HG02884 (cell line): ENCODE measurements around the gene SPRED1.
A peak's percentile ranks its signal among the peaks of the same experiment; 100 is the strongest.

Experiments
- ATAC-seq: cut with Tn5 transposase; IDR thresholded peaks from one replicate; pipeline ENCODE4 v1.9.1; 2021; ENCODE audit warnings: mild to moderate bottlenecking, moderate library complexity; ENCODE audit not compliant: unreplicated experiment

The SPRED1 gene

DNA sequence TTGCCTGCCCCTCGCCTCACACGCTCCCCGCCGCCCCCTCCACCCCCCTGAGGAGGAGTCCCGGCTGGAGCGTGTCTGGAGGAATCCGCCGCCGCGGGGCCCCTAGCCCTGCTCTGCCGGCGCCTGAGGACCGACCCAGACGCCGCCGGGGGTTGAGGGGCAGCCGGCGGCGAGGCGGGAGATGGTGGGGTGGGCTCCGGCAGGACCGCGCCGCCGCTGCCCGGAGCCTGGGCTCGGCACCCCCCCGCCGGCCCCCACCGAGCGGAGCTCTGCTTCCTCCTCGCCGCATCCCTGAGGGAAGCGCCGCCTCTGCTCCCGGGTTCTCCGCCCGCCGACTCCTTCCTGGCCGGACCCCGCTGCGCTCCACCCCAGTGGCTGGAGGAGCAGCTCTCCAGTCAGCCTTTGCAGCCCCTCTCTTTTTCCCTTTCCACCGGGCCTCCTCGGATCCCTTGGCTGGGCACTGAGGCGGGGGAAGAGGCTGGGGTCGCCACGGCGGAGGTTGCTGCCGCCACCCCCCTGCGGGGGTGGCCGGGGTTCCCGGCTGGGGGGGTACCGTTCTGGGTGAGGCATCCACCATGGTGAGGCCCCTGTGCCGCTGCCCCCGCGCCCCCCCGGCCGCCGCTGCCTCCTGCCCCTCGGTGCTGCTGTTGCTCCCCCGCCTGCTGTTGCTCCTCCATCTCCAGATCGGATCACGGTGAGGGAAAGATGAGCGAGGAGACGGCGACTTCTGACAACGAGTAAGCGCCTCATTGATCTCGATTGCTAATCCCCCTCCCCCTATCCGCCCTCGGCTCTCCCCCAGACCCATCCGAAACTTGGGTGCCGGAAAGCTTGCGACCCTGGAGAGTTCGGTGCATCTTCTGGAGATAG lies at the start of gene SPRED1:
TSS of gene SPRED1 (plus strand) at position 356 of the 870 bp plus-strand sequence. CDS start at position 706, 350 bp downstream.
- peak; percentile 10 for ATAC-seq

DNA sequence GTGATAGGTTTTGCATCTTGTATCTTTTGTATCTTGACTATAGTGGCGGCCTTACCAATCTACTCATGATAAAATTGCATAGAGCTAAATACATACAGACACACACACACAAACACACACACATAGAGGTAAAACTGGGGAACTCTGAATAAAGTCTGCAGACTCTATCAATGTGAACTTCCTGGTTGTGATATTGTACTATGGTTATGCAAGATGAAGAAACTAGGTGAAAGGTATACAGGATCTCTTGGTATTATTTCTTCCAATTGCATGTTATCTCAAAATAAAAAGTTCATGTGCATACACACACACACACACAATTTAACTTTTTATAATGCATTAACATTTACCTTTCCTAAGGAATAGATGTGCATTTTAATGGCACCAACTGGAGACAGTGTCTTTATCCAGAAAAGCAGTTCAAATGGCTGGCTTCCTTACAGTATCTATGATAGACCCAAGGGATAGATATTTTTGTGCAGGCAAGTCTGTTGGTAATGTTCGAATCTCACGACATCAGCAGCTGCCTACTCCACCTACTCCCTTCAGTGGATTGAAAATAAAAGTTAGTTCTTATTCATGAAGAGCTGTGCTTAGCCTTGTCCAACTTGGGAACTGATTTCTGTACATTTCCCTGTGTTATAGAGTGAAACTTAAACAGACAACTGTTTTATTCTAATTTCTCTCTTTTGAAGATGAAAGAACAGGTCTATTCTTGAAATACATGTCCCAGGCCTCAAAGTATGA lies 46.9 kb upstream of the SPRED1 start:
- ATAC-seq: no peak

DNA sequence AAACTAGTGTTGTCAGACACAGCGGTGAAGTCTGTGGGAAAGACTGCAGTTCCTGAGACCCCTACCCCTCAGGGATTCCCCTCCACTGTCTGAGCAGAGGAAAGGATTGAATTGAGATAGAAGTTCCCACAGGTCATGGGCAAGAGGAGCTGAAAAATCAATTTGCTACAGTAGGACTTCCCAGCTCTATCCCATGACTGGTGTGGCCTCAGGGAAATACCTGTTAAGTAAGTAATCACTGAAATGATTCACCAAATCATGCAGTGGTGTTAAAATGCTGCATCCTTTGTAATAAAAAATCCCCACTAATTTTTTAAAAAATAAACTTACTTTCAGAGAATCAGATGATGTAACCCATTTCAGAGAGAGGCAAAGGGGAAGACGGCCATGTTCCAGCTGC lies 45.0 kb upstream of the SPRED1 start:
- ATAC-seq: no peak

DNA sequence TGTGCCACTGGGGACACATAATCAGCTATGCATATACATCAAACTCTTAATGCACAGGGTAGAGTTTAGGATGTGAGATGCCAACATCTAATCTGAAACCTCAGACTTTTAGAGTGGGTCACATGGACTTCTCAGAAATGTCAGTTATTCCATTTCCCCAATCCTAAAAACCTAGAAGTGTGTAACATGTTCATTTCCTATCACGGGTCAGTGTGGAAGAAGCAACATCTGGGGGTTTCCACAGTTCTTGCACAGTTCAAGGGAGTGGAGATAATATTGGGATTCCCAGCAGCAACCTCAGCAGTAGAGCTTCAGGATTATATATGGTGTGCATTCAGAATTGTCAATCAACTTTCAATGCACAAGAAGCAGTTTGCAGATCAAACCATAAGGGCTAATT lies 44.4 kb upstream of the SPRED1 start:
- ATAC-seq: no peak

DNA sequence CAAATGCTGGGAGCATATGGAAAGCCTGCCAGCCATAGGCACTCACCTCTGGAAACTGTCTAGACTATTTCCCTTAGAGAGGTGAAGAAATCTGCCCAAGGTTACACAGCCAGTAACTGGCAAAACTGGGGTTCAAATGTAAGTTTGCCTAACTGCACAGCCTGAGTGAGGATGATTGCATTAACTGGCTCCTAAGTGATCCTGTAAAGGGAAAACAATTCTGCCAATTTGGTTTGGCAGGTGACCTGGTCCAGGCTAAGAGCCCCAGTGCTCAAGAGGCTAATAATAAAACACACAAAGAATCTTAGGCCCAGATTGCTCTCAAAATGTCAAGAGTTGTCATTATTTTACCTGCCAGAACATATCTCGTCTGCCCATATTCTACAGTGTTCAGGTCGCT lies 43.9 kb upstream of the SPRED1 start:
- ATAC-seq: no peak

DNA sequence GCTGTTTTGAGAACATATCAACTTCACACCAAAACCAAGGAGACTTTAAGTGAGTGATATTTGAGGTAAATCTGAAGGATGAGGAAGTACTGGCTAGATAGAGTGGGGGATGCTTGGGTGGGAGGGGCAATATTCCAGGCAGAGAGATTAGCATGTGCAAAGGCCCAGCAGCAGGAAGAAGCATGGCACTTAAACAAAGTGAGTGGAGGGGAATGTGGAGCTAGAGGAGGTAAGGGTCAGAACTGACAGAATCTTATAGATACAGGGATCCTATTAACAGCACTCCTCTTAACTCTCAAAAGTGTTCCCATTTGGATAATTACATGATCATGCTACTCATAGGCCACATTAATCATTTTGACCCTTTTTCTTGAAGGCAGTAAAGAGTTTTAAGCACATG lies 41.4 kb upstream of the SPRED1 start:
- no peak for ATAC-seq

DNA sequence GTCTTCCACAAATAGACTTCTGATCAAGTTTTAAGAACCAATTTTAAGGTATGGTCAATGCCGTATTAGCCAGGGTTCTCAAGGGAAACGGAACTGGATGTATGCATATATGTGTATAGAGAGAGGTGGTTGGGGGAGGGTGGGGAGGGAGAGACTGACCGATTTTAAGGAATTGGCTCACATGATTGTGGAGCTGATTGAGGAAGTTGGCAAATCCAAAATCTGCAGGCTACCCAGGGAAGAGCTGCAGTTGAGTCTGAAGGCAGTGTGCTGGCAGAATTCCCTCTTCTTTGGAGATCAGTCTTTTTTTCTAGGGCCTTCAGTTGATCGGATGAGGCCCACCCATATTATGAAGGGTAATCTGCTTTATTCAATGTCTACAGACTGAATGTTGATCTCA lies 40.8 kb upstream of the SPRED1 start:
- no peak for ATAC-seq

DNA sequence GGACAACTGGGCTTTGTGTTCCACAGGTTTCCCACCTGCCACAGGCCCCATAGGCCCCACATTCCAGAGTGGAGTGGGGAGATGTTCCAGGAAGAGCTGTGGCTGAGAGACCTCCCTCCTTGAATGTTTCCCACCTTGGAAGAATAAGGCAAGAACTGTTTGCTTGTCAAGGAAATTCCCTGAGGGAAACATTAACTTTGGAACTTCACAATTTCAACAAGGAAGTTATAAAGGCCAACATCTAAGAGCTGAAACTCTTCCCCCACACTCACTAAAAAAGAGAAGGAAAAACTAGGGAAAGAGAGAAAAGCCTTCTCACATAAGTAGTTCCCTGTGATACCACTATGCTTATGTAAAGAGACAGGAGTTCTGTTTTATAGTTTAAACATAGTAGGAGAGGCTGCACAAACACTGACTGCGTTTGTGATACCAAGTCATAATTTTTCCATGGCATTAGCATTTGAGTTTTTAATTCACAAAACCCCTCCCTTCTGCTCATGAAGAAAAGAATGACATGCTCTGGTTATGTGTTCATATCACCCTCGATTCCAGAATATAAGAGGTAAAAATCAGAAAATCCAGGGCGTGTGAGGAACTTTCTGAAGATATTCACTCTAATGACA lies 39.8 kb upstream of the SPRED1 start:
- no peak for ATAC-seq

DNA sequence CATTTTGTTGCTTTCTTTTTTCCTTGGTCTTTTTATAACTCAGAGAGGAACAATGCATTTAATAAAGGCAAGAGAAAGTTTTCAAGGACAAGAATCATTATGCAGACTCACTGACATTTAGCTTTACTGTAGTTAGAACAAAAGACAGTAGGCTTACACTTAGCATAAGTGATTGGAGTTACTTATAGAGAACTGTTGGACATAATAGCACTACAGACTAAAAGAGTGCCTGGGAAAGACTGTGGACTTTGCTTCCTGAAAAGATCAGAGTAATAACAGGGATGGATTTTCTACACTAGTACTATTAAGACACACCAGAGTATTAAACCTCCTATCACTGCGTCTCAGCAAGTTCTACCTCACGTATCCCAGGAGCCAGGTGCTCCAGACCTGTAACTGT lies 39.3 kb upstream of the SPRED1 start:
- no peak for ATAC-seq

DNA sequence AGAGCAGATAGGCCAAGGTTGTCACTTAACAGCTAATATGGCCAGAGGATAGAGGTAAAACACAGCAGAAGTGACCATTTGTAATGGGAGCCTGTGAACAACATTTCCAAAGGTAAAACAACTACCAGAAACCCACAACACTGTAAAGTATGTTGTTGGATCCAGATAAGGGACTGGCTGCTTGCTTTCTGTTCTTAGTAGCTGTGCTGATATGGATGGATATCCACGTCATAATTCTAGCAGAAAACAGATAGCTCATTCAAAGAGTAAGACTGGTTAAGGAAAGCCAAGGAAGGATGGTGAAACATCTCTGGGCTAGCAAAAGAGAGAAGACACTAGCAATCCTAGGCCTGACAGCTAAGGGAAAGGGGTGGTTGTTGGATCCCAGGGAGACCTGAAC lies 36.9 kb upstream of the SPRED1 start:
- ATAC-seq: no peak

DNA sequence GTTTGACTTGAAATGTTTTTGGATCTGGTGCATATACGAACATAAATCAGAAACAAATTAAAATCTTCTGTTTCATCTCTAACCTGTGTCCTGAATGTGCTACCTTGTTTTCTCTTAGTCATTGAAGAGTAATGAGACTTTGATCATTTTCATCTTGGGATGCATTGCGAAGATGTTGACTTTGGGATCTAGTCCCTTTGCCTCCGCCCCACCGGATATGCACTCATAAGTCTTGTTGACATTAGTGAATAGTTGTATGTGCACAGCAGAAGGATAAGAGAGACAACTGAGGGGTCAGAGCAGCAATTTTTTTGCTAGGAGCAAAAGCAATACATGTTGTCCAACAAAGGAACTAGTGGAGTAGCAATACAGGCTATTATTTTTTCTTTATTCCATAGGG lies 35.9 kb upstream of the SPRED1 start:
- no peak for ATAC-seq

DNA sequence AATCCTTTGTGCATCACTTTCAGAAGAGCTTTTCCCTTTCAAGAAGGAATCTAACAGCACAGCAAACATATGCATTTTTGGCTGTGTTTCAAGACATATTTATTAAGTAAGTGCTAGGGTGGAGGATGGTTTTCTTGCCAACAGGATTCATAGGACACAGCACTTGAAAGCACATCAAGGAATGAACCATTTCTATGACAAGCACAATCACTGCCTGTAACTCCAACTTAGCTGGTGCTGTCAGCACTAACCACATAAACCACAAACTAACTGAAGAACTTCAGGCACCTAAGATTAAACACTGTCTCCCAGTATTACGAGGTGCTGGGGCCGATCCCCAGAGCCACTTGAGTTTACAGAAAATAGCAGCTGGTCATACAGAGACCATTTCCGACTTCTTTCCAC lies 35.4 kb upstream of the SPRED1 start:
- no peak for ATAC-seq

DNA sequence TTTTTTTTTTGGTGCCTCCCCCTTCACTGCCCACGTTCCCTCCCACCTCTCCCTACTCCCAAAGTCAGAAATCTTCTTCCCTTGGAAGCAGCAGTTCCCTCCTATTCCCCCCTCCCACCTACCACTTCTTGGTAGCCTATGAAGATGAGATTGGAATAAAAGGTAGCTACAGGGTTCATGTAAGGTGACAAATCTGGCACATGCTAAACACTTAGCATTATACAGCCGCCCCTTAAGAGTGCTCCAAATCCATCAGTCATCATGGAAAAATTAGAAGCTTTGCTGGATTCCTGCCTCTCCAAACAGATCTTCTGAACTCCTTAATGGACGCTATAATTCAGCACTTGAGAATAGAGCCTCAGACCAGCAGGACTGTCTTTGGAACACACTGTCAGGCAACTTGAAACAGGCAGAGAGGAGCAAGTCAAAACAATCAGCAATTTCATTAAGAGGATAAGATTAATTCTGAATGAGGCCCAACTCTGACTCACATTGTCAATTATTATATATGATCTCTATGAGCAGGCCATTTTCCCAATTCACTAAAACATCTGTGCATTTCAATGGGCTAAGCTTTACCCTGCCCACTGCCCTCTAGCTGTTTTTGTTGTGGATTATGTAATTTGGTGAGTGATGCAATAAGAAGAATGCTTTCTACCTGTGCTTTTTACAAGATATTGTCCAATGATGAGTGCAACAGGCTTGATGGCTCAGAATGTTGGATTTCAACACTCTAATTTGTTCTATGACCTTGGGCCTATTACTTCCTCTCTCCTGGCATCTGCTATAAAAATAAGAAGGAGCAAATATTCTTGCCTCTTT lies 34.6 kb upstream of the SPRED1 start:
- no peak for ATAC-seq

DNA sequence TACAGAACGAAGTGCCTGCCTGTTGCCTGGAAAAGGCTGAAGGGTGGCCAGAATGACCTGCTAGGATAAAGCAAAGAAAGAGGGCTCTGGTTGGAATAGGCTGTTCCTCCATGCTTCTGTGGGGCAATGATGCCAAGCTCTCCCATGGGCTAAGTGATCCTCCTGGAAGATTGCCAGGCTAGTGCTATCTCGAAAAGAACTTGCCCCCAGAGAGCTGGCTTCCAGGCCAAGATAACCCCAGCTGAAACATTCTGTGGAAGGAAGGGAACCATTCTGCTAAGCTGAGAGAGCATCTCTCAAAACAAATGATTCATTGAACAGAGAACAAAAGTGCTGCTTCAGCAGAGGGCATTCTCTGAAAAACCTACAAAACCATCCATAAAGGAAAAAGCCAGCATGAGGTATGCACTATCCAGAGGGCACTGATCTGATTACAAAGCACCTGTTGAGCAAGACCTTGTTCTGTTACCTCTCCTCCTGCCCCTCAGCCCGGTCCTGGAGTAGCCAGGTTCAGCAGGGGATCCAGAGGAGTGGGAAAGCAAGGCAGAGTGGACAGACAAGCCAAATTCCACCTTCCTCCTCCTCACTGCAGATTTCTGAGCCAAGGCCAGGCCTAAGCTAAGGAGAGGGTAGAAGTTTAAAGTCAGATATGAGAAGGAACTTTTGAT lies 31.9 kb upstream of the SPRED1 start:
- ATAC-seq: no peak

DNA sequence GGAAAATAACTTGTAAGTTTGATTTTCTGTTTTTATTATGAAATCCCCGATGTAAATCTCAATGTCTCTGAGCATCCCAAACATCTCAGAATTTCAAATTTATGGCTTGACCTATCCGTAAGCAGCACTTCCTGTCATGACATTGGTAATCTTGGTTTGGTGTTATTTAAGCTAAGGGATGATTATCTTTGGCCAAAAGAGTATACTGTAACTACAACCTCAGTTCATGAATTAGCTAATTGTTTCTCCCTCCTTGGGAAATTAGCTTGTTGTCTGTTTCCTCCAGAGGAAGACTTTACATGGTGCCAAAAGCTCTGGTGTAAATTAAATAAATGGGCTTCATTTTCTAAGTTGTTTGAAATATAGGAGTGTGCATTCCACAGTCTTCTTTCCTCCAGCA lies 28.1 kb upstream of the SPRED1 start:
- no peak for ATAC-seq

DNA sequence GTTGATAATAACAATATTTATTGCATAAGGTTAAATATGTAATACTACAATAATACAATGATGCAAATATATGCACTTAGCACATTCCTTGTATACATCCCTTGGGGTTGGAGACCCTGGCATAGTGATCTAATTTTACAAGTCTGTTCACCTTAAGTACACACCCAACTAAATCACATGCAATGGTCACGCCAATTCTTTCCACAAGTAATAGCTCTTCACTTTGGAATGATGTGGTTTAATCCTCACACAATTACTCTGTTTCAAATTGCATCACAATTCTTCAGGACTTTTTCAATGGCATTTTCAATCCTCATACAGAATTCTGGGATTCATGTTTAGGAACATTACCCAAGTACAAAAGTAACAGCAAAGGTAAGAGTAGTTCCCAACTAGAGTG lies 27.3 kb upstream of the SPRED1 start:
- no peak for ATAC-seq

DNA sequence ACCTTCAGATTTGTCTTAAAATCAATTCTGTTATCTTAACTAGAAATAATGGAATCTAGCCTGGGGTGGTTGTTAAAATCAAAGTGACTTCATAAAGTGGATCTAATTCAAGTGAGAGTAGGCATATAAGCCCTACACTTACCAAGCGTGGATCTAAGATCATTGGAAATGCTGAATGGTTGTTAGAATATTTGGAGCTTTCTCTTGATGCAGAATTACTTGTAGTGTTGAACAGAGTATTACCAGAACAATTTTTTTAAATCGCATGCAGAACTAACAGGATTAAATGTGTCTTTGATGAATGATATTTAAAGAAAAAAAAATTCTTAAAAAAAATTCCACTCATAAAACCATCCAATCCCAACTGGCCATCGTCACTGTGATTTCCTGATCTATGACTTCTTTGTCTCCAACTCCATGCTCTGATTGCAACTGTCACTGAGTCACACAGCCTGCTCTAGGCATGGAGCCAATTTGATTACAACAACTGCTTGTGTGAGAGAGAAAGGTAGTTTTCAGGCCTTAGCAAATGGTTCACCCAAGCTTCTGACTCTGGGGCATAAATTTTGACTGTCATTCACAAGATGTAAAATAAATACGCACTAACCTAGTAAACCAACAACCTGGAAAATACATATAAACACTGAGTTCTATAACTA lies 25.9 kb upstream of the SPRED1 start:
- ATAC-seq: no peak

DNA sequence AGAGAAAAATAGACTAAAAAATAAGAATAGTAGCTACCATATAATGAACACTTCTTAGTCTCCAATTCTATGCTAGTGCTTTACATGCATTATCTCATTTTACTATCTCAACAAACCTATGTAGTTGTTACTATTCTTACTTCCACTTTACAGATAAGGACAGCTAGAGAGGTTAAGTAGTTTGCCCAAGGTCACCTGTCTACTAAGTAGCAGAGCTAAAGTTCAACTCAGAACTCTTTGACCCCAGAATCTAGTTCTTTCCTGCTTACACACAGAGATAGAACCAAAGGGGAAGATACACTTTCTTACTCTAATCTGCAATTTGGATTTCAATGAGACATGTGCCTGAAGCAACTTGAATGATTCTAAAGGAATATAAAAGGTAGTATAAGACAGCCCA lies 24.7 kb upstream of the SPRED1 start:
- no peak for ATAC-seq

DNA sequence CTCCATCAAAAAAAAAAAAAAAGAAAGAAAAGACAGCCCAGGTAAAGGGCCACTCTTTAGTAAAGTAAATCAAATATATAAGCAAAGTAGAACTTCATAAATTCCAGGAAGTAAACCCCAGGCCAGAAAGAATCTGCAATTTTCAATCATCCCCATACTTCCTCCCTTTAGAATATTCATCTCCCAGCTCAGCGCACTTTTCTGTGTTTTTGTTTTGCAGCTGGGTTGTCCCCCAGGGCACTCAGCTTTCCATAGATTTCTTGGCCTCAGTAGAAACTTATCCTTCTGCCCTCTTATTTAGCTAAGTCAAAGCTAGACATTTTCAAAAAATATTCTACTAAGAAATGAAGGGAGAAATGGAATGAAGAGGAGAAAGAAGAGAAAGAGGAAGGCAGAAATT lies 24.0 kb upstream of the SPRED1 start:
- no peak for ATAC-seq
